ENCODE measurements around the gene KDM4B. TPM values are rescaled to one million over a fixed set of nuclear protein-coding genes. Genes with fewer than 3 reads are reported as not detected.

Gene KDM4B
- total and polyA plus RNA-seq, 10 of the 15 experiments (the other 5 are each of a cell fraction or from before 2014, with no cell fraction given): 0.47 to 49.6 (median 16.2) TPM

DNA sequence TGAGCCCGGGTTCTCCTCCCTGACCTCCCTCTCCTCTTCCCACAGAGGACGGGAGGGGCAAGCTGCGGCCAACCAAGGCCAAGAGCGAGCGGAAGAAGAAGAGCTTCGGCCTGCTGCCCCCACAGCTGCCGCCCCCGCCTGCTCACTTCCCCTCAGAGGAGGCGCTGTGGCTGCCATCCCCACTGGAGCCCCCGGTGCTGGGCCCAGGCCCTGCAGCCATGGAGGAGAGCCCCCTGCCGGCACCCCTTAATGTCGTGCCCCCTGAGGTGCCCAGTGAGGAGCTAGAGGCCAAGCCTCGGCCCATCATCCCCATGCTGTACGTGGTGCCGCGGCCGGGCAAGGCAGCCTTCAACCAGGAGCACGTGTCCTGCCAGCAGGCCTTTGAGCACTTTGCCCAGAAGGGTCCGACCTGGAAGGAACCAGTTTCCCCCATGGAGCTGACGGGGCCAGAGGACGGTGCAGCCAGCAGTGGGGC is 162.2 kb downstream of the KDM4B start (continued):
- TF ChIP-seq, protein P1, sequence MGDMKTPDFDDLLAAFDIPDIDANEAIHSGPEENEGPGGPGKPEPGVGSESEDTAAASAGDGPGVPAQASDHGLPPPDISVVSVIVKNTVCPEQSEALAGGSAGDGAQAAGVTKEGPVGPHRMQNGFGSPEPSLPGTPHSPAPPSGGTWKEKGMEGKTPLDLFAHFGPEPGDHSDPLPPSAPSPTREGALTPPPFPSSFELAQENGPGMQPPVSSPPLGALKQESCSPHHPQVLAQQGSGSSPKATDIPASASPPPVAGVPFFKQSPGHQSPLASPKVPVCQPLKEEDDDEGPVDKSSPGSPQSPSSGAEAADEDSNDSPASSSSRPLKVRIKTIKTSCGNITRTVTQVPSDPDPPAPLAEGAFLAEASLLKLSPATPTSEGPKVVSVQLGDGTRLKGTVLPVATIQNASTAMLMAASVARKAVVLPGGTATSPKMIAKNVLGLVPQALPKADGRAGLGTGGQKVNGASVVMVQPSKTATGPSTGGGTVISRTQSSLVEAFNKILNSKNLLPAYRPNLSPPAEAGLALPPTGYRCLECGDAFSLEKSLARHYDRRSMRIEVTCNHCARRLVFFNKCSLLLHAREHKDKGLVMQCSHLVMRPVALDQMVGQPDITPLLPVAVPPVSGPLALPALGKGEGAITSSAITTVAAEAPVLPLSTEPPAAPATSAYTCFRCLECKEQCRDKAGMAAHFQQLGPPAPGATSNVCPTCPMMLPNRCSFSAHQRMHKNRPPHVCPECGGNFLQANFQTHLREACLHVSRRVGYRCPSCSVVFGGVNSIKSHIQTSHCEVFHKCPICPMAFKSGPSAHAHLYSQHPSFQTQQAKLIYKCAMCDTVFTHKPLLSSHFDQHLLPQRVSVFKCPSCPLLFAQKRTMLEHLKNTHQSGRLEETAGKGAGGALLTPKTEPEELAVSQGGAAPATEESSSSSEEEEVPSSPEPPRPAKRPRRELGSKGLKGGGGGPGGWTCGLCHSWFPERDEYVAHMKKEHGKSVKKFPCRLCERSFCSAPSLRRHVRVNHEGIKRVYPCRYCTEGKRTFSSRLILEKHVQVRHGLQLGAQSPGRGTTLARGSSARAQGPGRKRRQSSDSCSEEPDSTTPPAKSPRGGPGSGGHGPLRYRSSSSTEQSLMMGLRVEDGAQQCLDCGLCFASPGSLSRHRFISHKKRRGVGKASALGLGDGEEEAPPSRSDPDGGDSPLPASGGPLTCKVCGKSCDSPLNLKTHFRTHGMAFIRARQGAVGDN (IDR thresholded peaks at IDR 0.05): peak; percentile 96
- TF ChIP-seq FOS (IDR thresholded peaks at IDR 0.05; ENCODE audit: borderline replicate concordance, extremely low read depth, insufficient read length): no peak
- TF ChIP-seq TBL1XR1 (IDR thresholded peaks at IDR 0.05; ENCODE audit: low read depth, low read length): peak; percentile 75; the same call in 1 of the 2 replicates
- no peak for TF ChIP-seq BMI1 (IDR thresholded peaks at IDR 0.05; ENCODE audit: borderline replicate concordance)
- peak; percentile 67 for TF ChIP-seq USF1 (IDR thresholded peaks at IDR 0.05; ENCODE audit: borderline replicate concordance, extremely low read length, insufficient read depth, low read depth, low read length)
- no peak for TF ChIP-seq SREBF1 (IDR thresholded peaks at IDR 0.05; ENCODE audit: low read length)
- TF ChIP-seq BCL11A (IDR thresholded peaks at IDR 0.05; ENCODE audit: low read depth, low read length): 0 out of 2 replicates have a peak, but pooled peaks have one; percentile 49
- TF ChIP-seq, protein P2, sequence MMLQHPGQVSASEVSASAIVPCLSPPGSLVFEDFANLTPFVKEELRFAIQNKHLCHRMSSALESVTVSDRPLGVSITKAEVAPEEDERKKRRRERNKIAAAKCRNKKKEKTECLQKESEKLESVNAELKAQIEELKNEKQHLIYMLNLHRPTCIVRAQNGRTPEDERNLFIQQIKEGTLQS (IDR thresholded peaks at IDR 0.05; ENCODE audit: borderline replicate concordance, extremely low read depth, low read depth, low read length): no peak
- no peak for TF ChIP-seq IRF3 (IDR thresholded peaks at IDR 0.05)
- TF ChIP-seq RB1 (IDR thresholded peaks at IDR 0.05; ENCODE audit: borderline replicate concordance): no peak
- peak; percentile 76; the same call in 1 of the 2 replicates for TF ChIP-seq CBFB (IDR thresholded peaks at IDR 0.05; ENCODE audit: low read depth)
- no peak for TF ChIP-seq ZBED1 (IDR thresholded peaks at IDR 0.05; ENCODE audit: borderline replicate concordance)
- no peak; the same call in 1 of the 2 replicates for TF ChIP-seq FOXM1 (IDR thresholded peaks at IDR 0.05; ENCODE audit: low read depth, low read length)
- no peak for TF ChIP-seq FOXK2 (IDR thresholded peaks at IDR 0.05)
- TF ChIP-seq, protein P3, sequence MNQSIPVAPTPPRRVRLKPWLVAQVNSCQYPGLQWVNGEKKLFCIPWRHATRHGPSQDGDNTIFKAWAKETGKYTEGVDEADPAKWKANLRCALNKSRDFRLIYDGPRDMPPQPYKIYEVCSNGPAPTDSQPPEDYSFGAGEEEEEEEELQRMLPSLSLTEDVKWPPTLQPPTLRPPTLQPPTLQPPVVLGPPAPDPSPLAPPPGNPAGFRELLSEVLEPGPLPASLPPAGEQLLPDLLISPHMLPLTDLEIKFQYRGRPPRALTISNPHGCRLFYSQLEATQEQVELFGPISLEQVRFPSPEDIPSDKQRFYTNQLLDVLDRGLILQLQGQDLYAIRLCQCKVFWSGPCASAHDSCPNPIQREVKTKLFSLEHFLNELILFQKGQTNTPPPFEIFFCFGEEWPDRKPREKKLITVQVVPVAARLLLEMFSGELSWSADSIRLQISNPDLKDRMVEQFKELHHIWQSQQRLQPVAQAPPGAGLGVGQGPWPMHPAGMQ (IDR thresholded peaks at IDR 0.05; ENCODE audit: borderline replicate concordance): no peak
- peak; percentile 80 for TF ChIP-seq POLR2A (IDR thresholded peaks at IDR 0.05; ENCODE audit: low read depth, low read length)
- no peak for TF ChIP-seq KDM1A (IDR thresholded peaks at IDR 0.05; ENCODE audit: borderline replicate concordance)
- no peak for TF ChIP-seq LARP7 (IDR thresholded peaks at IDR 0.05)
- TF ChIP-seq ZNF622 (IDR thresholded peaks at IDR 0.05): no peak
- no peak for TF ChIP-seq POLR2AphosphoS2 (IDR thresholded peaks at IDR 0.05; ENCODE audit: low read depth, low read length)
- TF ChIP-seq, protein P4, sequence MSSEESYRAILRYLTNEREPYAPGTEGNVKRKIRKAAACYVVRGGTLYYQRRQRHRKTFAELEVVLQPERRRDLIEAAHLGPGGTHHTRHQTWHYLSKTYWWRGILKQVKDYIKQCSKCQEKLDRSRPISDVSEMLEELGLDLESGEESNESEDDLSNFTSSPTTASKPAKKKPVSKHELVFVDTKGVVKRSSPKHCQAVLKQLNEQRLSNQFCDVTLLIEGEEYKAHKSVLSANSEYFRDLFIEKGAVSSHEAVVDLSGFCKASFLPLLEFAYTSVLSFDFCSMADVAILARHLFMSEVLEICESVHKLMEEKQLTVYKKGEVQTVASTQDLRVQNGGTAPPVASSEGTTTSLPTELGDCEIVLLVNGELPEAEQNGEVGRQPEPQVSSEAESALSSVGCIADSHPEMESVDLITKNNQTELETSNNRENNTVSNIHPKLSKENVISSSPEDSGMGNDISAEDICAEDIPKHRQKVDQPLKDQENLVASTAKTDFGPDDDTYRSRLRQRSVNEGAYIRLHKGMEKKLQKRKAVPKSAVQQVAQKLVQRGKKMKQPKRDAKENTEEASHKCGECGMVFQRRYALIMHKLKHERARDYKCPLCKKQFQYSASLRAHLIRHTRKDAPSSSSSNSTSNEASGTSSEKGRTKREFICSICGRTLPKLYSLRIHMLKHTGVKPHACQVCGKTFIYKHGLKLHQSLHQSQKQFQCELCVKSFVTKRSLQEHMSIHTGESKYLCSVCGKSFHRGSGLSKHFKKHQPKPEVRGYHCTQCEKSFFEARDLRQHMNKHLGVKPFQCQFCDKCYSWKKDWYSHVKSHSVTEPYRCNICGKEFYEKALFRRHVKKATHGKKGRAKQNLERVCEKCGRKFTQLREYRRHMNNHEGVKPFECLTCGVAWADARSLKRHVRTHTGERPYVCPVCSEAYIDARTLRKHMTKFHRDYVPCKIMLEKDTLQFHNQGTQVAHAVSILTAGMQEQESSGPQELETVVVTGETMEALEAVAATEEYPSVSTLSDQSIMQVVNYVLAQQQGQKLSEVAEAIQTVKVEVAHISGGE (CRISPR knock-in tag; IDR thresholded peaks at IDR 0.05): no peak

All from GM12878 (cell line).